Measurements from ENCODE around the gene TNNT2.

Gene TNNT2

GRCh38 chr1:201310251-201310985, 67.1 kb downstream of the TNNT2 start:
- no peak for DNase-seq

- DNase-seq, result peak; percentile 21
These were observed 68.1 kb downstream of the TNNT2 start for GRCh38 chr1:201309416-201309815.
